Muscle layer of duodenum (tissue), 2 donors: Measurements from ENCODE around the gene CDKN2B-AS1.

Experiments
- H3K27ac ChIP-seq: one replicate; pipeline ENCODE4 v1.7.0; 2013; ENCODE audit warnings: mild to moderate bottlenecking, low read length
- H3K27me3 ChIP-seq: one replicate; pipeline ENCODE4 v1.7.0; 2013; ENCODE audit warnings: low read depth, mild to moderate bottlenecking, control low read depth, low read length
- H3K36me3 ChIP-seq, 2 donors: one replicate each; pipeline ENCODE4 v1.7.0; 2013; ENCODE audit warnings: low read length in 2 of 2, control low read depth in 1 of 2, mild to moderate bottlenecking in 1 of 2; ENCODE audit not compliant: insufficient read depth in 2 of 2, control insufficient read depth in 1 of 2
- H3K4me1 ChIP-seq, 2 donors: one replicate each; pipeline ENCODE4 v1.7.0; 2013; ENCODE audit warnings: low read length in 2 of 2, mild to moderate bottlenecking in 2 of 2, control low read depth in 1 of 2, moderate library complexity in 1 of 2; ENCODE audit not compliant: insufficient read depth in 2 of 2, control insufficient read depth in 1 of 2
- H3K4me3 ChIP-seq, 2 donors: one replicate each; pipeline ENCODE4 v1.7.0; 2013; ENCODE audit warnings: low read length in 2 of 2, low read depth in 1 of 2, mild to moderate bottlenecking in 1 of 2
- H3K9me3 ChIP-seq, 2 donors: one replicate each; pipeline ENCODE4 v1.7.0; 2013; ENCODE audit warnings: low read length in 2 of 2, control low read depth in 1 of 2, mild to moderate bottlenecking in 1 of 2; ENCODE audit not compliant: control insufficient read depth in 1 of 2
- donor health status: healthy.

The CDKN2B-AS1 gene

GRCh38 chr9:22136461-22137096 is 142.0 kb downstream of the CDKN2B-AS1 start:
- H3K27ac ChIP-seq, result no peak overlapping the region
- H3K4me1 ChIP-seq, result no peaks in the 10 kb centered on the region

GRCh38 chr9:22138956-22139660 is 144.5 kb downstream of the CDKN2B-AS1 start:
- no peaks in the 10 kb centered on the region for H3K27me3 ChIP-seq
- H3K4me3 ChIP-seq, result no peak overlapping the region
- no peaks in the 10 kb centered on the region for H3K9me3 ChIP-seq
- H3K27ac ChIP-seq, result no peak overlapping the region
- H3K4me1 ChIP-seq, result no peaks in the 10 kb centered on the region
- no peaks in the 10 kb centered on the region for H3K36me3 ChIP-seq

More at GRCh38 chr9:22136461-22137096, 142.0 kb downstream of the CDKN2B-AS1 start:
- Histone ChIP-seq H3K27me3 (no peaks in the 10 kb centered on the region), H3K9me3 (no peaks in the 10 kb centered on the region), H3K4me3 (no peak overlapping the region), H3K36me3 (no peaks in the 10 kb centered on the region)

DNA sequence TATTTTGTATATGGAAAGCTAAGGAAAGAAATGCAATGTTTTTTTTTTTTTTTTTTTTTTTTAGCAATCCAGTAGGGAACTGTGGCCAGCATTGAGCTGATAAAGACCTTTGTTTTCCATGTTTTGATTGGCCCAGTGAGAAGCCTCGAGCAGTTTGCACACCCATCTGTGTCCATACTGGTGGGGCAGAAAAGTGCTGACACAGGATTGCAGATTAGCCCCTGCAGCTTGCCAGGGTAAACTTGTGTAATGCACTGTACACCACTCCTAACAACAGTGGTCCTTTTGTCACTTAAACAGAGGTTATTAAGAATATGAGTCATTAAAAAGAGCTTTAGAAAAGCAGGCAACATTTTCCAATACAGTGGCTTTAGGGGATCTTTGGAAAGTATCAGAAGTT is 147.3 kb downstream of the CDKN2B-AS1 start:
- H3K4me3 ChIP-seq, result no peak overlapping the region
- no peaks in the 10 kb centered on the region for H3K4me1 ChIP-seq
- no peaks in the 10 kb centered on the region for H3K9me3 ChIP-seq
- H3K27me3 ChIP-seq, result no peaks in the 10 kb centered on the region
- no peak overlapping the region for H3K27ac ChIP-seq
- no peaks in the 10 kb centered on the region for H3K36me3 ChIP-seq

DNA sequence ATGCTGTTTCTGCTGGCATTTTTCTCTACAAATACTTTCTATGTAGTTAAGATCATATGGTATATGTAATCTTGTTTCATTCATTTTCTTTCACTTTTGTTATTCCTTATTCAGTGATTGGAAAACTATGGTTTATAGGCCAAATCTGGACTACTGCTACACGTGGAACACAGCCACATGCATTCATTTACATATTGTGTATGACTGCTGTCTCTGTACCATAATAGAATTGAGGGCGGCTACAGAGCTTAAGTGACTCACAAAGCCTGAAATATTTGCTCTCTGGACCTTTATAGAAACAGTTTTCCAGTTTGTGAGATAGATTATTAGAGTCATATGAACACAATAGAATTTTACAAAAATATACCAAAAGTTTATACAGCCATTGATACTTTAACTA is 148.1 kb downstream of the CDKN2B-AS1 start:
- Histone ChIP-seq H3K27ac (no peak overlapping the region), H3K9me3 (no peaks in the 10 kb centered on the region), H3K27me3 (no peaks in the 10 kb centered on the region), H3K36me3 (no peaks in the 10 kb centered on the region), H3K4me1 (no peaks in the 10 kb centered on the region), H3K4me3 (no peak overlapping the region)

GRCh38 chr9:22143799-22144625 is 149.4 kb downstream of the CDKN2B-AS1 start:
- Histone ChIP-seq H3K9me3 (no peaks in the 10 kb centered on the region), H3K27ac (no peak overlapping the region), H3K4me3 (no peak overlapping the region), H3K4me1 (no peaks in the 10 kb centered on the region), H3K36me3 (no peaks in the 10 kb centered on the region), H3K27me3 (no peaks in the 10 kb centered on the region)

GRCh38 chr9:22146604-22147003 is 152.0 kb downstream of the CDKN2B-AS1 start:
- H3K9me3 ChIP-seq, result no peaks in the 10 kb centered on the region
- no peak overlapping the region for H3K4me3 ChIP-seq
- no peaks in the 10 kb centered on the region for H3K4me1 ChIP-seq
- no peak overlapping the region for H3K27ac ChIP-seq
- no peaks in the 10 kb centered on the region for H3K27me3 ChIP-seq
- no peaks in the 10 kb centered on the region for H3K36me3 ChIP-seq

GRCh38 chr9:22147813-22148527 is 153.4 kb downstream of the CDKN2B-AS1 start:
- H3K4me3 ChIP-seq, result no peak overlapping the region
- H3K27me3 ChIP-seq, result no peaks in the 10 kb centered on the region
- H3K27ac ChIP-seq, result no peak overlapping the region
- H3K4me1 ChIP-seq, result no peaks in the 10 kb centered on the region
- no peaks in the 10 kb centered on the region for H3K36me3 ChIP-seq
- no peaks in the 10 kb centered on the region for H3K9me3 ChIP-seq

GRCh38 chr9:22148528-22148875 is 153.9 kb downstream of the CDKN2B-AS1 start:
- no peaks in the 10 kb centered on the region for H3K27me3 ChIP-seq
- H3K4me1 ChIP-seq, result no peaks in the 10 kb centered on the region
- H3K4me3 ChIP-seq, result no peak overlapping the region
- no peak overlapping the region for H3K27ac ChIP-seq
- H3K9me3 ChIP-seq, result no peaks in the 10 kb centered on the region
- no peaks in the 10 kb centered on the region for H3K36me3 ChIP-seq

DNA sequence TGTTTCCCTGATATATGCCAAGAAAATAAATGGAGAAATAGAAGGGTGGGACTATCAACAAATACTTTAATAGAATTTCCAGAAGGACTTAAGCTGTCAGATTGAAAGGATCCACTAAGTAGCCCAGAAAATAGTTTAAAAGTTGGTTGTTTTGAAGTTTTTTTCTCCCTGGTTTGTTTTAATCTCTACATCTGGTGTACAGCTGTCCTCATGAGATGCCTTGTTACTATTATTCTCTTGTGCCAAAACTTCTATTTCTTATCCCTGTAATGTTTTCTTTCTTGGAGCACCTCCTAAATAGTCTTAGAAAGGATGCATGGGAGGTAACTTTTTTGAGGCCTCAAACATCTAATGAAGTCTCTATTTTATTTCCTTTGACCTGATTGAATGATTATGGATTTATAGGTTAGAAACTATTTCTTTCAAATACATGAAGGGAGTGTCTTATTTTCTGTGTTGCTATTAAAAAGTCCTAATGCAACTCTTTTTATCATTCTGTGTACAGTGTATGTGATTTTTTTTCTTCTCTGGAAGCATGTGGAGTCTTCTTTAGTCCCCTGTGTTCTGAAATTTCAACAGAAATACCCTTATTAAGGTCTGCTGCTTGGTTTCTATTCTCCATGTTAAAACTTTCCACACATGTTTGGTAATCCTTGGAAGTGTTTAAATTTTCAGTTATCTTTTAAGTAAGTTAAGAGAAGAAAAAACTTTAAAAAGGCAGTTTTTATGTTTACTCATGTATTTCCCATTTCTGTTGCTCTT is 154.5 kb downstream of the CDKN2B-AS1 start:
- Histone ChIP-seq H3K9me3 (no peaks in the 10 kb centered on the region), H3K27me3 (no peaks in the 10 kb centered on the region), H3K4me3 (no peak overlapping the region), H3K27ac (no peak overlapping the region), H3K4me1 (no peaks in the 10 kb centered on the region), H3K36me3 (no peaks in the 10 kb centered on the region)

- H3K4me1 ChIP-seq, result no peaks in the 10 kb centered on the region
- no peaks in the 10 kb centered on the region for H3K36me3 ChIP-seq
- no peaks in the 10 kb centered on the region for H3K9me3 ChIP-seq
- H3K4me3 ChIP-seq, result no peak overlapping the region
- H3K27me3 ChIP-seq, result no peaks in the 10 kb centered on the region
- no peak overlapping the region for H3K27ac ChIP-seq
These were observed 159.5 kb downstream of the CDKN2B-AS1 start for GRCh38 chr9:22154064-22154463.
